Spinal cord (tissue), 10 donors: ENCODE measurements around the gene KCNJ9. TPM values are rescaled to one million over a fixed set of nuclear protein-coding genes. Genes with fewer than 3 reads are reported as not detected.

Source experiments
- DNase-seq, 6 donors: peaks; one replicate each; pipeline versions ENCODE4 v3.0.0 to v3.0.0-alpha.2; 2013 to 2015; ENCODE audit warnings: low spot score in 6 of 6, low read depth in 4 of 6
- H3K27ac ChIP-seq: one replicate; pipeline ENCODE4 v1.5.1; 2013; ENCODE audit warnings: low read depth, low read length, control low read depth
- H3K27me3 ChIP-seq: one replicate; pipeline ENCODE4 v1.6.1; 2013; ENCODE audit warnings: low read length; ENCODE audit not compliant: control insufficient read depth, insufficient read depth
- H3K36me3 ChIP-seq: one replicate; pipeline ENCODE4 v1.6.1; 2013; ENCODE audit warnings: low read length; ENCODE audit not compliant: control insufficient read depth, insufficient read depth
- H3K4me1 ChIP-seq: one replicate; pipeline ENCODE4 v1.6.1; 2013; ENCODE audit warnings: low read length; ENCODE audit not compliant: control insufficient read depth, insufficient read depth
- H3K4me3 ChIP-seq: one replicate; pipeline ENCODE4 v1.5.1; 2013; ENCODE audit warnings: low read depth, low read length, control low read depth
- H3K9me3 ChIP-seq: one replicate; pipeline ENCODE4 v1.6.1; 2013; ENCODE audit warnings: low read length; ENCODE audit not compliant: control insufficient read depth, insufficient read depth
- WGBS: methylation state at CpG from one replicate; pipeline ENCODE4 v1.1.5; 2013; ENCODE audit warnings: missing lambda C conversion rate; ENCODE audit not compliant: insufficient coverage; 5-methylcytosine and 5-hydroxymethylcytosine counted together
- polyA plus RNA-seq, 2 donors: library from polyadenylated mRNA; unstranded; fragments of 120-200 nt; gene quantifications; one replicate each; pipeline ENCODE4 v1.2.1, GENCODE V29; 2013; ENCODE audit not compliant: insufficient read length in 2 of 2
- total RNA-seq, 2 donors: library from RNA; depleted of rRNA in 1 of 2; stranded (reverse); fragments of 120-200 nt in 1 of 2; fragments of >200 nt in 1 of 2; gene quantifications; one replicate each; pipeline versions ENCODE4 v1.2.3 to v1.2.4, GENCODE V29; 2013 to 2014
- donor health status: healthy.

KCNJ9 gene
- total and polyA plus RNA-seq, 4 donors = 2.3 to 11.2 (median 7.7) TPM

GRCh38 chr1:160085686-160086455 is 4.5 kb downstream of the KCNJ9 start:
- H3K4me3 ChIP-seq = no peak overlapping the region

GRCh38 chr1:160086456-160086892 is 5.1 kb downstream of the KCNJ9 start:
- no peak overlapping the region for H3K4me3 ChIP-seq
- peak overlapping the region; percentile 75 for H3K27ac ChIP-seq
- no peaks in the 10 kb centered on the region for H3K9me3 ChIP-seq
- 50% methylated on average over 1 of the region's 5 CpGs for WGBS
- peak in 2 of 6 donors; percentile 79 to 86 for DNase-seq
- peaks cover 12% of the 10 kb centered on the region for H3K27me3 ChIP-seq
- H3K4me1 ChIP-seq = peaks cover 44% of the 10 kb centered on the region
- H3K36me3 ChIP-seq = peaks cover 48% of the 10 kb centered on the region

More at GRCh38 chr1:160085686-160086455, 4.5 kb downstream of the KCNJ9 start:
- DNase-seq = peak in 2 of 6 donors; percentile 89 to 93
- peaks cover 12% of the 10 kb centered on the region for H3K27me3 ChIP-seq
- H3K9me3 ChIP-seq = no peaks in the 10 kb centered on the region
- peaks cover 48% of the 10 kb centered on the region for H3K4me1 ChIP-seq
- peaks cover 42% of the 10 kb centered on the region for H3K36me3 ChIP-seq
- H3K27ac ChIP-seq = peak overlapping the region; percentile 75
- 15% methylated on average over 15 of the region's 19 CpGs for WGBS

GRCh38 chr1:160087118-160087662 is 5.9 kb downstream of the KCNJ9 start:
- Histone ChIP-seq H3K9me3 (no peaks in the 10 kb centered on the region), H3K27me3 (peaks cover 12% of the 10 kb centered on the region), H3K36me3 (peaks cover 55% of the 10 kb centered on the region), H3K27ac (peak overlapping the region; percentile 75), H3K4me3 (no peak overlapping the region), H3K4me1 (peaks cover 39% of the 10 kb centered on the region)
- no peak for DNase-seq
- WGBS = 89% methylated on average over 8 of the region's 12 CpGs

GRCh38 chr1:160089883-160090282 is 8.5 kb downstream of the KCNJ9 start:
- H3K4me1 ChIP-seq = peaks cover 21% of the 10 kb centered on the region
- DNase-seq = no peak
- no peak overlapping the region for H3K27ac ChIP-seq
- H3K27me3 ChIP-seq = no peaks in the 10 kb centered on the region
- H3K9me3 ChIP-seq = no peaks in the 10 kb centered on the region
- no peak overlapping the region for H3K4me3 ChIP-seq
- 79% methylated on average over 3 of the region's 3 CpGs for WGBS
- H3K36me3 ChIP-seq = peaks cover 69% of the 10 kb centered on the region

- H3K9me3 ChIP-seq = no peaks in the 10 kb centered on the region
- H3K4me3 ChIP-seq = no peak overlapping the region
- H3K4me1 ChIP-seq = peaks cover 22% of the 10 kb centered on the region
- H3K27ac ChIP-seq = no peak overlapping the region
- no peaks in the 10 kb centered on the region for H3K27me3 ChIP-seq
- peaks cover 77% of the 10 kb centered on the region for H3K36me3 ChIP-seq
- DNase-seq = no peak
- 100% methylated on average over 1 of the region's 4 CpGs for WGBS
Measured at GRCh38 chr1:160090760-160091159, 9.4 kb downstream of the KCNJ9 start.

GRCh38 chr1:160091666-160092223 is 10.4 kb downstream of the KCNJ9 start:
- Histone ChIP-seq H3K27ac (no peak overlapping the region), H3K4me3 (no peak overlapping the region), H3K36me3 (peaks cover 78% of the 10 kb centered on the region), H3K4me1 (peaks cover 25% of the 10 kb centered on the region), H3K27me3 (no peaks in the 10 kb centered on the region), H3K9me3 (no peaks in the 10 kb centered on the region)
- 100% methylated on average over 1 of the region's 5 CpGs for WGBS
- no peak for DNase-seq

GRCh38 chr1:160092366-160093068 is 11.2 kb downstream of the KCNJ9 start:
- peaks cover 33% of the 10 kb centered on the region for H3K4me1 ChIP-seq
- no peak overlapping the region for H3K27ac ChIP-seq
- H3K4me3 ChIP-seq = no peak overlapping the region
- peaks cover 73% of the 10 kb centered on the region for H3K36me3 ChIP-seq
- no peaks in the 10 kb centered on the region for H3K9me3 ChIP-seq
- no peaks in the 10 kb centered on the region for H3K27me3 ChIP-seq
- no peak for DNase-seq
- WGBS = 87% methylated on average over 30 of the region's 32 CpGs

- H3K4me3 ChIP-seq = no peak overlapping the region
- H3K4me1 ChIP-seq = peaks cover 38% of the 10 kb centered on the region
- H3K36me3 ChIP-seq = peaks cover 73% of the 10 kb centered on the region
- 81% methylated on average over 9 of the region's 9 CpGs for whole genome bisulfite sequencing
- H3K27ac ChIP-seq = no peak overlapping the region
- H3K27me3 ChIP-seq = no peaks in the 10 kb centered on the region
- DNase-seq = no peak
- H3K9me3 ChIP-seq = no peaks in the 10 kb centered on the region
Measured at GRCh38 chr1:160093069-160093395, 11.7 kb downstream of the KCNJ9 start.

- Histone ChIP-seq H3K36me3 (peaks cover 66% of the 10 kb centered on the region), H3K4me1 (peaks cover 40% of the 10 kb centered on the region)
Measured at GRCh38 chr1:160093624-160094290, 12.4 kb downstream of the KCNJ9 start.

More at GRCh38 chr1:160093624-160094290, 12.4 kb downstream of the KCNJ9 start:
- WGBS = 87% methylated on average over 20 of the region's 21 CpGs
- H3K27ac ChIP-seq = no peak overlapping the region
- no peak overlapping the region for H3K4me3 ChIP-seq
- H3K9me3 ChIP-seq = no peaks in the 10 kb centered on the region
- no peaks in the 10 kb centered on the region for H3K27me3 ChIP-seq
- DNase-seq = no peak
